Measurements from ENCODE around the gene ASB15.
A peak's percentile ranks its signal among the peaks of the same experiment; 100 is the strongest.
"Not testable (repeated sequence)": the region's sequence is repeated elsewhere in the genome, so short reads cannot be mapped to it uniquely, and the experiment has no call there.

ASB15 gene

GRCh38 chr7:123598657-123599056, 3.0 kb upstream of the ASB15 start:
- no peak for DNase-seq (ENCODE audit: low read depth)

DNA sequence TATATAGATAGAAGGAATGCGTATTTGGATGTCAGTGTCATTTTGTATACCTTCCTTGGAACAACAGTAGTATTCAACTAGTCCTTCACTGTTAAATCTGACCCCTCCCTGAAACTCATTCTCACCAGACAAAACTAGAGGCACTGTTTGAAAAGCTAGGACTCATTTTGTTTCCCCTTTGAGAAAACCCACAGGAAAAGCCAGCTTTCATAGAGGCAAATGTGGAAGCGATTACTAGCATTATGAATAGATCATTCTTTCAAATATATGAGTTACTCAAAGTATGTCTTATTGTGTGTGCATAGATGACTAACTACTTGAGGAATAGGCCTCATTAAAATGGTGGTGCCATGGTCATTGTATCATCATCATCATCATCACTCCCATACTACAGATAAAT, 1.9 kb upstream of the ASB15 start:
- DNase-seq (ENCODE audit: low read depth), result no peak

DNA sequence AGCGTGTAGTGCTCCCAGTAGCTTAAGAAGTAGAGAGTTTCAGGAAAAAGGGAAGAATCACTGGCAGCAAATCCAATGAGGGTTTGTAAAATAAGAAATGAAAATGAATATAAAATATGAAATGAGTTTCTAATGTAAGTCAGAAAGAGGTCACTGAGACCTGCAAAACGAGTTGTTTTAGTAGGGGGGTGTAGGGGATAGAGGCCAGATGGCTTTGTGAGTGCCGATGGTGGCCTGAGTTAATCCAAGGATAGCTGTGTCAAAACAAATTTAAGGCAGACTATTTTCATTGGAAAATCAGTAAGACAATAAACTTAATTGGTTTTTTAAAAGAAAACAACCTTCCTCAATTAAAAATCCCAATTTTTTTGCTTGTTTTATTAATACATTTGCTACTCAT, 745 bp upstream of the ASB15 start:
- DNase-seq (ENCODE audit: low read depth), result no peak

GRCh38 chr7:123602648-123603047, 1.0 kb downstream of the ASB15 start:
- DNase-seq (ENCODE audit: low read depth), result no peak

DNA sequence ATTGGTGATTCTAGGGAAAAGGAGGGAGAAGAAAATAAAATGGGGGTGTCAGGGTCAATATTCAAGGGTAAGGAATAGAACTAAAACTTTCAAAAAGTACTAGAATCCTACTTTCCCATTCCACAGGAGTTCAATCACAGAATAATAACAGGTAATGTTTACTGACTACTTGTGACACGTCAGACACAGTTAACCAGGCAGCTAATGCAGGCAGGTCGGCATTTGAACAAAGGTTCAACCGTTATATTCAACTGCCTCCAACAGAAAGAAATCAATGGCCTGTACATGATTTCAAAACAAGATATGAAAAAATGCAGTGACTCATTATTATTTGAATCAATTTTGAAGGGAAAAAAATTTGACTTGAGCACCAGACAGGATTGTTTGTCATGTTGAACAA, 3.1 kb downstream of the ASB15 start:
- DNase-seq (ENCODE audit: low read depth), result peak; percentile 25

- no peak for DNase-seq (ENCODE audit: low read depth)
Observed at GRCh38 chr7:123607423-123607975, 5.9 kb downstream of the ASB15 start.

DNA sequence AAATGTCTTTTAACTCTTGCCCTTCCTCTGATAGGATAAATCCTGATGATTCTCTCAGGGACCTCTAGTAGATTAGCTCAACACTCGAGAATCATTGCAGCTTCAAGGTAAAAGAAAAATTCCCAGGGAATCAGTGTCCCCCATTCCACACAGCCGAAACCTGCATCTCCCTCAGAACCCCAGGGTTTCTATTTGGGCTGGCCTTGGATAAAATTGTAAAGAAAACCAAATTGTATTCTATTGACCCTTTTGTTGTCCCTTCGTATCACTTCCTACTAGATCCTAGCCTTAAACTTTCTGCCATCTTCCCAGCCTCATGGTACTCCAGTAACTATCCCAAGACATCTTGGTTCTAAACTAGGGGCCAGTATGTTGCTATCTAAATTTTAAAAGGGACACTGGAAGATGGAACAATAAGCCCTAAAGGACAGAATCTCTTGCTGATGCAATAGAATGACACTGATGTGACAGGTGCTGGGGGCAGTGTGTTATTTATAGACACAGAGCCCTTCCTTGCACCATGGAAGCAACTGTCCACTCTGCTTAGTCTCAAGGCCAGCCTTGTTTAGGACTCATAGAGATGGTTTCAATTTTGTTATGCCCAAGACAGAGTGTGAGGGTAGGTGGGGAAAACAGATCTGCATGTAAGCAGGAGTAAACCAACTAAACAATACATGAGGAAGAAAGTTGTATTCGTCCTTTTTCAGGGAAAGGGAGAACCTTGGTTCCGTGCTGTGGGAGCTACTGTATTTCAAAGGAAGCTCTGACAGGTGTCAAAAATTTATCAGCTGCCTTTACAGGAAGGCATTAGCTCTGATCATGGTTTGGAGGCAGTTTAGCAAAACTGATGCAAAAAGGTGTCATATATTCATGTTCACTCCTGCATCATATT, 7.6 kb downstream of the ASB15 start:
- DNase-seq (ENCODE audit: low read depth), result no peak

- DNase-seq (ENCODE audit: low read depth), result no peak
Observed at GRCh38 chr7:123609883-123610239, 8.2 kb downstream of the ASB15 start.

DNA sequence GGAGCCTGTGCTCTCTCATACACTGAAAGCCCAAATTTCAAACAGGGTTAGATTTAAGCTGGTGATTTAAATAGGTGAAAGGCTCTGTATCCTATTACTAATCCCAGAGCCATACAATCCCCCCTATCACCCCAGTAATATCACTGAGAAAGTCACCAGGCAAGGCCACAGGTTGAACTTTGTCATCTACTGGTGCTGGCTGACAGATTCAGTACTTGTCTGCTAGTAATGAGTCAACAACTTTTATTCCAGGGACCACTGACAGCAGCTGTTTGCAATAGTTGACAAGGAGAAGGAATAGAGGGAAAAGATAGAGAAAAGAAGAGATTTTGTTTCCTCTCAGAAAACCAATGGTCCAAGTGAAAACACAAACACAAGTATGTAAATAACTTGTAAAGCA, 10.4 kb downstream of the ASB15 start:
- no peak for DNase-seq (ENCODE audit: low read depth)

- peak; percentile 84 for DNase-seq (ENCODE audit: low read depth)
Observed at GRCh38 chr7:123615344-123615743, 13.7 kb downstream of the ASB15 start.

DNA sequence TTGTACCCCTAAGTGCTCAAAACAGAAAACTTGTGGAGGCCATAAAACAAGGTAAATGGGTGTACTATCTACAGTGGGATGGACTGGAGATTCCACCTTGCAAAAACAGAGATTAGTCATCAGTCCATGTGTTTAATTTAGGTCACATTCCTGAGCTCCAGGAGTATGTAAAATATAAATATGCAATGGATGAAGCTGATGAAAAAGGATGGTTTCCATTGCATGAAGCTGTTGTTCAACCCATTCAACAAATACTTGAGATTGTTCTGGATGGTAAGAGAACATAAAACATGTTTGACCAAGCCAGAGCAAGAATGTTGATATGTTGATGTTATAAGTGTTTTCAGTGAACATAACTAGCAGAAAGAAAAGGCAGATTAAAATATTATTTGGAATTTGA, 14.6 kb downstream of the ASB15 start:
- peak; percentile 63 for DNase-seq (ENCODE audit: low read depth)

- no peak for DNase-seq (ENCODE audit: low read depth)
Observed at GRCh38 chr7:123621707-123622106, 20.1 kb downstream of the ASB15 start.

GRCh38 chr7:123622660-123623386, 21.2 kb downstream of the ASB15 start:
- peak; percentile 42 for DNase-seq (ENCODE audit: low read depth)

GRCh38 chr7:123624527-123625183, 23.0 kb downstream of the ASB15 start:
- DNase-seq (ENCODE audit: low read depth), result peak; percentile 11

- DNase-seq (ENCODE audit: low read depth), result no peak
Observed at GRCh38 chr7:123625254-123625653, 23.6 kb downstream of the ASB15 start.

- DNase-seq (ENCODE audit: low read depth), result no peak
Observed at GRCh38 chr7:123627851-123628250, 26.2 kb downstream of the ASB15 start.

GRCh38 chr7:123628829-123629228, 27.2 kb downstream of the ASB15 start:
- no peak for DNase-seq (ENCODE audit: low read depth)

- DNase-seq (ENCODE audit: low read depth), result no peak
Observed at GRCh38 chr7:123629281-123629680, 27.7 kb downstream of the ASB15 start.

GRCh38 chr7:123632808-123633207, 31.2 kb downstream of the ASB15 start:
- no peak for DNase-seq (ENCODE audit: low read depth)

DNA sequence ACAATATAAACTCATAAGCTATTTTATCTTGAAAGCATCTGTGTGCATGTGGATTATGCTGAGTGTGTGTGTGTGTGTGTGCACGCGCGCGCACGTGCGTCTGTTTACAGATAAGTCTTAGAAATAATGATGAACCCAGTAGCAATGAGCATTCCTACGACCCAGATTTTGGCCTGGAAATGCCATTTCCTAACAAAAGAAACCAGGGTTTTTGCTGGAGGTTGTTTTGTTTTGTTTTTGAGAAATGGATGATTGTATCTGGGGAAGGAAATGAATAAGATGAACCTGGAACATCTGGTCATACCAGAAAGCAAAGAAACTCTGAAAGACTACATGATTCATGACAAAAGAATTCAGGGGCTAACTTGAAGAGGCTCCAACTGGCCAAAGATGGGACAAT, 31.9 kb downstream of the ASB15 start:
- peak; percentile 80 for DNase-seq (ENCODE audit: low read depth)

- not testable (repeated sequence) for DNase-seq (ENCODE audit: low read depth)
Observed at GRCh38 chr7:123634011-123634573, 32.5 kb downstream of the ASB15 start.

Measured in iris pigment epithelial cell (primary cell).